ENCODE data around the gene SLC5A3. TPM values are rescaled to one million over a fixed set of nuclear protein-coding genes. Genes with fewer than 3 reads are reported as not detected.

SLC5A3 gene
- total RNA-seq, 4 donors from 2014 or later = 14.3 to 30.1 (median 20.2) TPM

DNA sequence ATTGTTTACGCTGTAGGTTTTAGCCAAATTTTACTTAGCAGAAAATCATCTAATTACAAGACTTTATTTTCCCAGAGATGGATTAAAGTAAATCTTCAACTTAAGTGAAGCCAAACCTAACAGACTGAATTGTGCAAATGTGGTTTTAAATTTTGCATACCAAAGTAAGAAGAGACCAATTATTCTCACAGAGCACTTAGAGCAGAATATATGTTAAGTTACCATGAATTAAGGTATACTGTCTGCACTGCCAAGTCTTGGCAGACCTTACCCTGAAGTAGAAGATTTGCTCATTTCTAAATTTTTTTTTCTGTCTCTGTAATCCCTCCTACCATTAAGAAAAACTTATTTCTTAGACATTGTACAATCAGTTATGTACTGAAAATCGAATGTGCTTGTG lies 24.1 kb downstream of the SLC5A3 start:
- TF ChIP-seq, protein P1, sequence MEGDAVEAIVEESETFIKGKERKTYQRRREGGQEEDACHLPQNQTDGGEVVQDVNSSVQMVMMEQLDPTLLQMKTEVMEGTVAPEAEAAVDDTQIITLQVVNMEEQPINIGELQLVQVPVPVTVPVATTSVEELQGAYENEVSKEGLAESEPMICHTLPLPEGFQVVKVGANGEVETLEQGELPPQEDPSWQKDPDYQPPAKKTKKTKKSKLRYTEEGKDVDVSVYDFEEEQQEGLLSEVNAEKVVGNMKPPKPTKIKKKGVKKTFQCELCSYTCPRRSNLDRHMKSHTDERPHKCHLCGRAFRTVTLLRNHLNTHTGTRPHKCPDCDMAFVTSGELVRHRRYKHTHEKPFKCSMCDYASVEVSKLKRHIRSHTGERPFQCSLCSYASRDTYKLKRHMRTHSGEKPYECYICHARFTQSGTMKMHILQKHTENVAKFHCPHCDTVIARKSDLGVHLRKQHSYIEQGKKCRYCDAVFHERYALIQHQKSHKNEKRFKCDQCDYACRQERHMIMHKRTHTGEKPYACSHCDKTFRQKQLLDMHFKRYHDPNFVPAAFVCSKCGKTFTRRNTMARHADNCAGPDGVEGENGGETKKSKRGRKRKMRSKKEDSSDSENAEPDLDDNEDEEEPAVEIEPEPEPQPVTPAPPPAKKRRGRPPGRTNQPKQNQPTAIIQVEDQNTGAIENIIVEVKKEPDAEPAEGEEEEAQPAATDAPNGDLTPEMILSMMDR (IDR thresholded peaks at IDR 0.05) = no peak
- no peak for ATAC-seq (ENCODE audit: low FRiP score)
- DNase-seq (ENCODE audit: low spot score) = no peak

DNA sequence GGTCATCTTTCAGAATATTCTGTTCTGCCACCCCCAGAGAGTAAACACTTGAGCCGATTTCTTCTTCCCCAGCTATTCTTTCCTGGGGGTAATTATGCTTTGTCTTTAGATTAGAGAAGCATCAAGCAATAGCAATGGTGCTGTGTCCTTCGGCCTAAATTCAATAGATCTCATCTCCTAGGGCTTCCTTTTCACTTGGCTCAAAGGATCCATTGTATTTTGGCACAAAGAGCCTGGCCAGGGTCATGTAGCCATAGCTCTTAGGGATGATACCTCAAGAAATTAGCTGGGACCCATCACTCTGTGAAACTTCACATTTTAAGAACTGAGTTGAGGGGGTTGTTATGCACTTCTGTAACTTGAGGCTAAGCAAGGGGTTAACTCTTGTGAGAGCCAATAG lies 27.0 kb downstream of the SLC5A3 start:
- TF ChIP-seq, protein P1 (IDR thresholded peaks at IDR 0.05) = no peak

DNA sequence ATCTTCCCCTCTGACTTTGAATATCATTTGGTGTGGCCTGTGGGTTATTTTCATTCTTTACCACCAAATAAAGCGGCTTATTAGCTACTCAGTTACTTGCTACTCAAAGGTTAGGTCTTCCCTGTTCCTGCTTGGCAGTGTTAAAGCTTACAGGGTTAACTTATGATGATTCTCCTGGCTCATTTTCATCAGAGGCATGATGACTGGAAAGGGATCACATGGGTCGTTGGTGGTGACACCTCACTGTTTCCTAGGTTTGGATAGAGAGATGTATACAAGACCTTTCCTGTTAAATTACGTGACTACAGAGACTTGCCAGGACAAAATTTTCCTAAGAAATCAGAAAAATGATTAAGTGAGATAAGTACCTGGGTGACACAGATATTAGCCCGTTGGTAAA lies 27.4 kb downstream of the SLC5A3 start:
- TF ChIP-seq, protein P1 (IDR thresholded peaks at IDR 0.05) = no peak
- DNase-seq (ENCODE audit: low spot score) = no peak
- no peak for ATAC-seq (ENCODE audit: low FRiP score)

More for the DNA sequence above, 27.0 kb downstream of the SLC5A3 start:
- DNase-seq (ENCODE audit: low spot score) (no peak), ATAC-seq (ENCODE audit: low FRiP score) (no peak)

DNA sequence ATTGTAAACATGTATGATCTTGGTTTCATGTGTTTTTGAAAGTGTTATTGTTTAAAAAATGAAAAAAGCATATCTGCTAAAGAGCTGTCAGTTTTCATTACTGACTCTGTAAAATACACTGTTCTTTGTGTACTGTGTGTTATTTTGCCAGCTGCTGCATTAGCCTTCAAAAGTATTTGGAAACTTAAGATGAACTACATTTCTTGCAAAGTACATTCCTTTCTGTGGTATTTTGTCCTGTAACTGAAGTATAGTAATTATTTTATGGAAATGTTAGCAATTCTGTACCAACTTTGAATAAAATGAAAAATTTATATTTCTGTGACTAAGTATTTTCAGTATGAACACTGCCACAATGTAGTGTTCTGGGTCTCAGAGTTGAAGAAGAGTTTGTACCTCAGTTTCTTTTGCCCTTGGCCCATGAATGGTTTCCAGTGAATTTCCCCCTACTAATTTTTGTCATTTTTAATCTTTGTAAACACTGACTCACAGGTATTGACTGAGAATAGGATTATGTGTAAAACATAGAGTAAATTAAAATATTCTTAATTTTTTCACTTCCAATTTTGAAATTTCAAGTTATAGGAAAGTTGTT lies 32.7 kb downstream of the SLC5A3 start:
- DNase-seq (ENCODE audit: low spot score) (no peak), ATAC-seq (ENCODE audit: low FRiP score) (no peak)
- TF ChIP-seq, protein P1 (IDR thresholded peaks at IDR 0.05) = no peak

DNA sequence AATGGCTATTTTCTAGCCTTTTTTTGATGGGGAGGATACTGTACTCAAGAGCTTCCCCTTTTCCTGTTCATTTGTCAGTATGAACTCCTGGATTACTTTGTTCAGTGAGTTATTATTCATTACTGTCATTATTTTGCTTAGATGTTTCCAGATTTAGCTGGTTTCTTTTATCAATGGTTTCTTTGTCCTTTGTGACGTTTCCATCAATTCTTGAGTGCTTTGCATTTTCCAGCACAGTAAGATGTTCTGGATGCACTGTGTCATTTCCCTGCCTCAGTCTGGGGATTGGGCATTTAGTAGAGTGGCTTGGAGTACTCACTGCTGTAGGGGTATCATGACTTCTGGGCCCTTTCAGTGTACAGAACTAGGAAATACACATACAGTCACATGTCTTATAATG lies 34.2 kb downstream of the SLC5A3 start:
- DNase-seq (ENCODE audit: low spot score) = no peak
- TF ChIP-seq, protein P1 (IDR thresholded peaks at IDR 0.05) = no peak
- no peak for ATAC-seq (ENCODE audit: low FRiP score)

DNA sequence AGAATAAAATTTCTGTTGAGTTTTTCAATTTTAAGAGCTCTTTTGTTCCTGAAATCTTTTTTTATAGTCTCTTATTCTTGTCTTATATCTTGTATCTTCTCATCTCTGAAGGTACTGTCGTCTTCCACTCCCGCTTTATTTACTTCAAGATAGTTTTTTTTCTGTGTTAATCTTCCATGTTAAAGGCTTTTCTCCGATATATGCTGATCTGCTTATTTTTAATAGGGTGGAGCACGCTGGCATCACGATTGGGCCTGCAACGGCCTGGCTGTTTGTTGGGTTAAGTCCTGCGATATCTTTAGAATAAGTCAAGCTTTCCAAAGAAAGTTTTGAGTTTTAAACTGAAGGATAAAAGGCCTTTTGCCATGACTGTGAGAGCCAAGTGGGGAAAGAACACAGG lies 35.7 kb downstream of the SLC5A3 start:
- no peak for DNase-seq (ENCODE audit: low spot score)
- TF ChIP-seq, protein P1 (IDR thresholded peaks at IDR 0.05) = no peak
- ATAC-seq (ENCODE audit: low FRiP score) = no peak

DNA sequence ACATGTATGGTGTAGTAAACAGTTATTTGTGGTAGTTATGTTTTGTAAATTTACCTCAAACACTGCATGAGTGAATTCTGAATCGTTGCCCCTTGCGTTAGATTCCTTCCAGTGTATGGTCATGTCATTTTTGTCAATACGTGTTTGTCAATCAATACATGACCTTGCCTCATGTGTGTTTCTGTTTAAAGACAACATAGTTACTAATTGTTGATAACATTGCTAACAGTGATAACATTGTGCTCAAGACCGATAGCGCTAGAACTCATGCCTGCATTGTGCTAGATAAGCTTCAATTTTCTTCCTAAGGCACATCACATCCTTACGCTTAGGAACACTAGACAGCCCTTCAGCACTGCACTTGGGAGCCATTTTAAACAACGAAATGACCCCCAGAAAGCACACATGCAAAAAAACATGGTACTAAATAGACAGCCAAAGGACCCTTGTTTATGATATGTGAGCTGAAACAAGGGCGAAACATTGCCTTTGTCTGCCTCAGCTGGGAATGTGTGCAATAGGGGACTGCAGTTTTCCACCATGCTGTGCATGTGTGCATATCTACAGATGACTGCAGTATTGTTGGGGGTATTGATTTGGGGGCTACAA lies 37.3 kb downstream of the SLC5A3 start:
- no peak for DNase-seq (ENCODE audit: low spot score)
- TF ChIP-seq, protein P1 (IDR thresholded peaks at IDR 0.05) = no peak
- no peak for ATAC-seq (ENCODE audit: low FRiP score)
